Measurements from ENCODE around the gene LAMA3.

The LAMA3 gene

DNA sequence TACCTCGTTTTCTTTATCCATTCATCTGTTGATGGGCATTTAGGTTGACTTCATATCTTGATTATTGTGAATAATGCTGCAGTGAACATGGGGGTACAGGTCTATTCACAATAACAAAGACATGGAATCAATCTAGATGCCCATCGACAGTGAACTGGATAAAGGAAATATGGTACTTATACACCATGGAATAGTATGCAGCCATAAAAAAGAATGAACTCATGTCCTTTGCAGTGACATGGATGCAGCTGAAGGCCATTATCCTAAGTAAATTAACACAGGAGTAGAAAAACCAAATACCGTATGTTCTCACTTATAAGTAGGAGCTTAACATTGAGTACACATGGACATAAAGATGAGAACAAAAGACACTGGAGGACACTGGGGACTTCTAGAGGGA is 111.6 kb downstream of the LAMA3 start:
- DNase-seq (ENCODE audit: extremely low read depth, low read depth): no peak
- TF ChIP-seq, protein P1, sequence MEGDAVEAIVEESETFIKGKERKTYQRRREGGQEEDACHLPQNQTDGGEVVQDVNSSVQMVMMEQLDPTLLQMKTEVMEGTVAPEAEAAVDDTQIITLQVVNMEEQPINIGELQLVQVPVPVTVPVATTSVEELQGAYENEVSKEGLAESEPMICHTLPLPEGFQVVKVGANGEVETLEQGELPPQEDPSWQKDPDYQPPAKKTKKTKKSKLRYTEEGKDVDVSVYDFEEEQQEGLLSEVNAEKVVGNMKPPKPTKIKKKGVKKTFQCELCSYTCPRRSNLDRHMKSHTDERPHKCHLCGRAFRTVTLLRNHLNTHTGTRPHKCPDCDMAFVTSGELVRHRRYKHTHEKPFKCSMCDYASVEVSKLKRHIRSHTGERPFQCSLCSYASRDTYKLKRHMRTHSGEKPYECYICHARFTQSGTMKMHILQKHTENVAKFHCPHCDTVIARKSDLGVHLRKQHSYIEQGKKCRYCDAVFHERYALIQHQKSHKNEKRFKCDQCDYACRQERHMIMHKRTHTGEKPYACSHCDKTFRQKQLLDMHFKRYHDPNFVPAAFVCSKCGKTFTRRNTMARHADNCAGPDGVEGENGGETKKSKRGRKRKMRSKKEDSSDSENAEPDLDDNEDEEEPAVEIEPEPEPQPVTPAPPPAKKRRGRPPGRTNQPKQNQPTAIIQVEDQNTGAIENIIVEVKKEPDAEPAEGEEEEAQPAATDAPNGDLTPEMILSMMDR (IDR thresholded peaks at IDR 0.05; ENCODE audit: low read depth, low read length): no peak

GRCh38 chr18:23802817-23803216 is 113.6 kb downstream of the LAMA3 start:
- TF ChIP-seq, protein P1 (IDR thresholded peaks at IDR 0.05; ENCODE audit: low read depth, low read length): no peak
- DNase-seq (ENCODE audit: extremely low read depth, low read depth): no peak

- TF ChIP-seq, protein P1 (IDR thresholded peaks at IDR 0.05; ENCODE audit: low read depth, low read length): no peak
- no peak for DNase-seq (ENCODE audit: extremely low read depth, low read depth)
Measured at GRCh38 chr18:23803755-23804154, 114.5 kb downstream of the LAMA3 start.

- TF ChIP-seq, protein P1 (IDR thresholded peaks at IDR 0.05; ENCODE audit: low read depth, low read length): no peak
- DNase-seq (ENCODE audit: extremely low read depth, low read depth): no peak
Measured at GRCh38 chr18:23805898-23806297, 116.6 kb downstream of the LAMA3 start.

GRCh38 chr18:23809415-23809814 is 120.2 kb downstream of the LAMA3 start:
- TF ChIP-seq, protein P1 (IDR thresholded peaks at IDR 0.05; ENCODE audit: low read depth, low read length): no peak
- DNase-seq (ENCODE audit: extremely low read depth, low read depth): no peak

DNA sequence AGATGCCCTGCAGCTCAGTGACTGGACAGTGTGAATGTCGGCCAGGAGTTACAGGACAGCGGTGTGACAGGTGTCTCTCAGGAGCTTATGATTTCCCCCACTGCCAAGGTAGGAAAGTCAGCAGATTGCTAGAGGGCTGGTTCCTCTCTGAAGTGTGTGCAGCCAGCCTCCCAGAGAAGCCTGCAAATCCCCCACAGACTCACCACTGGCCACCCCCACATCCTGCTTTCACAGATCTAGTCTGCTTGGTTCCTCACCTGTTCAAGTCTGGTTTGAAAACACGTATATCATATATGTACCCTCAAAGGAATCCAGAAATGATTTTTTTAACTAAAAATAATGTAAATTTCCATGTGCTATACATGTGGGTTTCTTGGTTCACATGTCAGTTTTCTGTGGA is 121.1 kb downstream of the LAMA3 start:
- TF ChIP-seq, protein P1 (IDR thresholded peaks at IDR 0.05; ENCODE audit: low read depth, low read length): no peak
- no peak for DNase-seq (ENCODE audit: extremely low read depth, low read depth)

- TF ChIP-seq, protein P1 (IDR thresholded peaks at IDR 0.05; ENCODE audit: low read depth, low read length): no peak
- no peak for DNase-seq (ENCODE audit: extremely low read depth, low read depth)
Measured at GRCh38 chr18:23811176-23811575, 121.9 kb downstream of the LAMA3 start.
